Upper lobe of left lung (tissue), 6 donors: ENCODE results near the gene CD6. TPM values are rescaled to one million over a fixed set of nuclear protein-coding genes. Genes with fewer than 3 reads are reported as not detected.

Experiments used
- ATAC-seq, 2 donors: fragments of 200-7000 bp; cut with Tn5 transposase; one replicate each; pipeline ENCODE4 v1.9.1; 2022; ENCODE audit warnings: mild to moderate bottlenecking in 2 of 2, moderate library complexity in 2 of 2; ENCODE audit not compliant: low FRiP score in 2 of 2
- DNase-seq, 2 donors: peaks; one replicate each; pipeline ENCODE4 v3.0.0-alpha.2; 2019 to 2020
- H3K27ac ChIP-seq, 4 donors: fragments of 200-600 bp; sonication (generic); one replicate each; pipeline ENCODE4 v1.5.1; 2016 to 2019
- H3K27me3 ChIP-seq, 4 donors: fragments of 200-600 bp; sonication (generic); one replicate each; pipeline ENCODE4 v1.5.1; 2017 to 2019
- H3K36me3 ChIP-seq, 4 donors: fragments of 200-600 bp; sonication (generic); one replicate each; pipeline ENCODE4 v1.5.1; 2016 to 2019
- H3K4me1 ChIP-seq, 4 donors: fragments of 200-600 bp; sonication (generic); one replicate each; pipeline ENCODE4 v1.5.1; 2018 to 2019
- H3K4me3 ChIP-seq, 4 donors: fragments of 200-600 bp; sonication (generic); one replicate each; pipeline ENCODE4 v1.5.1; 2017 to 2019; ENCODE audit warnings: mild to moderate bottlenecking in 2 of 4, moderate library complexity in 1 of 4
- H3K9me3 ChIP-seq, 4 donors: fragments of 200-600 bp; sonication (generic); one replicate each; pipeline ENCODE4 v1.5.1; 2018 to 2019
- CTCF ChIP-seq, 6 experiments: fragments of 450-650 bp in 4 of 6; fragments of 200-600 bp in 2 of 6; sonication (generic) in 2 of 6; IDR thresholded peaks; one replicate each; pipeline ENCODE4 v1.5.1; 2016 to 2019; ENCODE audit warnings: antibody characterized with exemption in 6 of 6
- EP300 ChIP-seq, 4 donors: sonication (generic); formaldehyde crosslinking; IDR thresholded peaks; one replicate each; pipeline ENCODE4 v1.5.1; 2017; ENCODE audit warnings: antibody characterized with exemption in 4 of 4, control low read depth in 2 of 4
- POLR2A ChIP-seq, 4 donors: fragments of 450-650 bp; IDR thresholded peaks; one replicate each; pipeline ENCODE4 v1.5.1; 2016 to 2017; ENCODE audit warnings: antibody characterized with exemption in 4 of 4, mild to moderate bottlenecking in 2 of 4
- POLR2AphosphoS5 ChIP-seq, 2 donors: sonication (generic); formaldehyde crosslinking; IDR thresholded peaks; one replicate each; pipeline ENCODE4 v1.5.1; 2017; ENCODE audit warnings: antibody characterized with exemption in 2 of 2
- WGBS, 2 donors: methylation state at CpG; one replicate each; pipeline ENCODE4 v1.1.5; 2017 to 2018; 5-methylcytosine and 5-hydroxymethylcytosine counted together
- total RNA-seq, 6 donors: library from RNA; depleted of rRNA in 4 of 6; stranded (reverse); fragments of >200 nt in 4 of 6; gene quantifications; one replicate each; pipeline versions ENCODE4 v1.1.0 to v1.2.1, GENCODE V29; 2016 to 2021
- donor health status: DM: no; HTN: no; CAD: no; lungs with moderate emphysema.
- donor health status: DM: no; HTN: yes; CAD: no; lungs with severe emphysema.

The CD6 gene
- total RNA-seq, 6 donors from 2014 or later: 3.8 to 27.2 (median 5.3) TPM

DNA sequence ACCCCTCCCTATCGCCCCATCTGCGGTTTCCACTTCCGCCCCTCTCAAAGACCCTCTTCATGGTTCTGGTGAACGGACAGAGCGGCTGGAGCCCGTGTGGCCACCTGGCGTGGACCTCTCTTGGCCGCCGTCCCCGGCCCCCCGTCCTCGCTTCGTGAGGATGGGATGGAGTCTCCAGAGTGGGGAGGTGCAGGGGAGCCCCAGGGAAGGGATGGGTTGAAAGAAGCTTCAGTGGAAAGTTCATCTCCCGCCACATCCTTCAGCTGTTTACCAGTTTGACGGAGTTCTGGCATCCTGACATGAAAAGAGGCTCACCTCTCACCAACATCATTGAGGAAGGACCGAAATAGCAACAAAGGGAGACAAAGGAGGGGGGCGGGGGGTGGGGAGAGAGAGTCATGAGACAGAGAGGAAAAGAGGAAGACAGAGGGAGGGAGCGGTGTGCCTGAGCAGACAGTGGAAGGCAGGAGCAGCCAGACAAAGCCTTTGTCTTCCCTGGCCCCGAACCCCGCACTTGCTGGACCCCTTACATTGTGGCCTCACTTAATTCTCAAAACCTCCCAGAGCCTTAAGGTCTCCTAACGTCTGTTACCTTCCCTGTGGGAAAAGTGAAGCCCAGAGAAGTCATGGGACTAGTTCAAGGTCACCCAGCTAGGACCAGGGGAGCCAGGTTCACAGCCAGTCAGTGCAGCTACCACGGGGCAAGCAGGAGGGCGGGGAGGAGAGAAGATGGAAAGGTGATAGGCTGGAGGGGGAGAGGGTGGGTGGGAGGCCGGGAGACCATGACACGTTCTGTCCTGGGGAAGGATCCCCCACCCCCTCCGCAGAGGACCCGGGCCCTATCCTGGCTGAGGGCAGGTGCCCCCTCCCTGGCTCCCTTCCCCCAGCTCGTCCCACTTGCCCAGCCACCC is 54.9 kb downstream of the CD6 start:
- no peaks in the 10 kb centered on the region for H3K36me3 ChIP-seq
- no peaks in the 10 kb centered on the region for H3K9me3 ChIP-seq
- DNase-seq (peak in 1 of 2 donors; percentile 70), ATAC-seq (peak in 1 of 2 donors; percentile 29)
- H3K4me1 ChIP-seq: peaks cover 11 to 44% (median 25%) of the 10 kb centered on the region in 4 donors
- 52 to 58% methylated on average over 22 to 23 of the region's 28 CpGs for WGBS, 2 donors
- no peak overlapping the region for H3K4me3 ChIP-seq
- peak overlapping the region in 1 of 4 donors; percentile 56 for H3K27ac ChIP-seq
- TF ChIP-seq CTCF (IDR thresholded peaks at IDR 0.05): no peak
- TF ChIP-seq POLR2A (IDR thresholded peaks at IDR 0.05): no peak
- no peak for TF ChIP-seq EP300 (IDR thresholded peaks at IDR 0.05)
- no peak for TF ChIP-seq POLR2AphosphoS5 (IDR thresholded peaks at IDR 0.05)
- no peaks in the 10 kb centered on the region for H3K27me3 ChIP-seq

DNA sequence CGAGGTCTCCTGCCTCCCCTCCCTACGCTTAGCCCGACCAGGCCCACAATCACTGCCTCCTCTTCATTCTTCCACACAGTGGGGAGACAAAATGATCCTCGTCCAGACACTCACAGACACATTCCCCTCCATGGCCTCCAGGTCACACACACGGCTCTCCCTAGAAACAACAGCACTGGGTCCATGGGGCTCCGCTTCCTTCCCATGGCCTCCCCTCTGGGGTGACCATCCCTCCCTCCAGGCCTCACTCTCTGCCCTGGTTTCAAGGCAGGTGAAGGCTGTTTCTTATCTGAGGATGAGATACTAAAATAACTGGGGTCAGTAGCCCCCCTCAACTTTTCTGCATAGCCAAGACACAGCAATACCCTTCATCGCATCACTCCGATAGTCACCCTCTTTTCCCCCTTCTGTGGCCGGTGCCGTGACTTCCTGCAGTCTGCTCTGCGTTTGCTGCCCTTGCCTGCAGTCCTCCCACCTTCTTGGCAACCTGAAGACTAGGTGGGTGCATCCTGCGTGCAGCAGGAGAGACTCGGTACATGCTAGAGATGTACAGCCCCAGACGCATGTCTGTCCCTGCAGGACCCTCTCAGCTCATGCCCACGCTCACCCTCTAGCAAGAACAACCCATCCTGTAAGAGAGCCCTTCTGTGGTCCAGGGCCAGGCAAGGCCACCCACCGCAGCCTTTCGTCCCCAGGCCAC is 55.8 kb downstream of the CD6 start:
- H3K36me3 ChIP-seq: no peaks in the 10 kb centered on the region
- H3K9me3 ChIP-seq: no peaks in the 10 kb centered on the region
- H3K4me3 ChIP-seq: no peak overlapping the region
- TF ChIP-seq CTCF (IDR thresholded peaks at IDR 0.05) (no peak), POLR2A (IDR thresholded peaks at IDR 0.05) (no peak)
- DNase-seq: no peak
- ATAC-seq: no peak
- peaks cover 11 to 37% (median 25%) of the 10 kb centered on the region in 4 donors for H3K4me1 ChIP-seq
- peak overlapping the region in 1 of 4 donors; percentile 56 for H3K27ac ChIP-seq
- WGBS, 2 donors: 77 to 82% methylated on average over 17 of the region's 17 CpGs
- H3K27me3 ChIP-seq: no peaks in the 10 kb centered on the region

DNA sequence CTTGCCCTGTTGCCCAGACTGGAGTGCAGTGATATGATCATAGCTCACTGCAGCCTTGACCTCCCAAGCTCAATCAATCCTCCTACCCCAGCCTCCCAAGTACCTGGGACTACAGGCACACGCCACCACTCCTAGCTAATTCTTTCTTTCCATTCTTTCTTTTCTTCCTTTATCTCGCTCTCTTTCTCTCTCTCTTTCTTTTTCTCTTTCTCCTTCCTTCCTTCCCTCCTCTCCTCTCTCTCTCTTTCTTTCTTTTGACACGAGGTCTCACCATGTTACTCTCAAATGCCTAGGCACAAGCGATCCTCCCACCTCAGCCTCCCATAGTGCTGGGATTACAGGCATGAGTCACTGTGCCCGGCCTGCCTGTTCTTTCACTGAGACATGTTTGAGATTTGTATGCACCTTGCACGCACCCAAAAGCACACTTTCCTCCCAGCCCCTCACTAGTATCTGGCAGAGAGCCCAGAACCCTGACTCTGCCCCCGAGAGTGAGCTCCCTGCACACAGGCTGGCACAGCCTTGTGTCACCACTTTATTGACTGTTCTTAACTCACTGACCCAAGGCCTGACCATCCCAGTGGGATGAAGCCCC is 56.8 kb downstream of the CD6 start:
- no peak for TF ChIP-seq POLR2AphosphoS5 (IDR thresholded peaks at IDR 0.05)
- TF ChIP-seq EP300 (IDR thresholded peaks at IDR 0.05): no peak
- TF ChIP-seq CTCF (IDR thresholded peaks at IDR 0.05): no peak
- TF ChIP-seq POLR2A (IDR thresholded peaks at IDR 0.05): no peak
- DNase-seq (no peak), ATAC-seq (no peak)
- Histone ChIP-seq H3K36me3 (no peaks in the 10 kb centered on the region), H3K9me3 (no peaks in the 10 kb centered on the region), H3K4me1 (peaks cover 7 to 29% (median 19%) of the 10 kb centered on the region in 4 donors), H3K4me3 (no peak overlapping the region), H3K27ac (no peak overlapping the region), H3K27me3 (no peaks in the 10 kb centered on the region)
- 63% methylated on average over 7 of the region's 7 CpGs for WGBS, 2 donors

DNA sequence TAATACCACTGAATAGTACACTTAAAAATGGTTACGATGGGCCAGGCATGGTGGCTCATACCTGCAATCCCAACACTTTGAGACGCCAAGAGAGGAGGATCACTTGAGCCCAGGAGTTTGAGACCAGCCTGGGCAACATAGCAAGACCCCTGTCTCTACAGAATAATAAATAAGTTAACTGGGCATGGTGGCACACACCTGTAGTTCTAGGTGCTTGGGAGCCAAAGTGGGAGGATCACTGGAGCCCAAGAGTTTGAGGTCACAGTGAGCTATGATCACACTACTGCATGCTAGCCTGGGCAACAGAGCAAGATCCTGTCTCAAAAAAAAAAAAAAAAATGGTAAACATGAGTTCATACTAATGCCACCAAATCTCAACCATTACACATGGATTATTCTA is 61.3 kb downstream of the CD6 start:
- H3K4me1 ChIP-seq: peaks cover 0 to under 1% (median 0%) of the 10 kb centered on the region in 4 donors
- TF ChIP-seq POLR2A (IDR thresholded peaks at IDR 0.05): no peak
- TF ChIP-seq POLR2AphosphoS5 (IDR thresholded peaks at IDR 0.05): no peak
- no peak for TF ChIP-seq CTCF (IDR thresholded peaks at IDR 0.05)
- TF ChIP-seq EP300 (IDR thresholded peaks at IDR 0.05): no peak
- WGBS, 2 donors: 85 to 97% methylated on average over 2 of the region's 2 CpGs
- H3K4me3 ChIP-seq: no peak overlapping the region
- DNase-seq (no peak), ATAC-seq (no peak)
- no peaks in the 10 kb centered on the region for H3K36me3 ChIP-seq
- H3K27ac ChIP-seq: no peak overlapping the region
- no peaks in the 10 kb centered on the region for H3K9me3 ChIP-seq
- H3K27me3 ChIP-seq: no peaks in the 10 kb centered on the region
